ENCODE measurements around the gene TET2. TPM values are rescaled to one million over a fixed set of nuclear protein-coding genes. Genes with fewer than 3 reads are reported as not detected.

The TET2 gene
- total and polyA plus RNA-seq, 2 of the 4 experiments (the other 2 are of a cell fraction): 5.6 to 25.3 TPM

GRCh38 chr4:105327956-105328355, 181.3 kb downstream of the TET2 start:
- no peak overlapping the region for H3K18ac ChIP-seq (ENCODE audit: low read depth, low read length)
- no peak overlapping the region for H4K8ac ChIP-seq (ENCODE audit: low read depth in 2 of 2, low read length in 2 of 2)
- H3K27ac ChIP-seq (ENCODE audit: insufficient read depth, low read length): no peak overlapping the region
- H3K4me1 ChIP-seq (ENCODE audit: control insufficient read depth, insufficient read depth, low read length): no peaks in the 10 kb centered on the region
- no peak overlapping the region for H3K9ac ChIP-seq (ENCODE audit: low read depth, low read length)
- no peak overlapping the region for H3K4ac ChIP-seq (ENCODE audit: low read depth, low read length)
- H2AFZ ChIP-seq (replicated peaks; ENCODE audit: low read length, poor library complexity): no peak overlapping the region
- H3K9me3 ChIP-seq (ENCODE audit: control insufficient read depth, insufficient read depth, low read length): no peaks in the 10 kb centered on the region
- dilution Hi-C loops (cut with HindIII; ENCODE audit: low sequenced_read_pairs, unreplicated experiment): no loop called here
- H3K79me1 ChIP-seq (ENCODE audit: low read depth in 1 of 2, low read length in 2 of 2): no peaks in the 10 kb centered on the region
- no peaks in the 10 kb centered on the region for H4K20me1 ChIP-seq (ENCODE audit: insufficient read depth, low read length)
- H2AK9ac ChIP-seq (replicated peaks; ENCODE audit: low read depth, low read length, poor library complexity): no peak overlapping the region
- no peak overlapping the region for H3K23ac ChIP-seq (ENCODE audit: low read depth, low read length)
- no peaks in the 10 kb centered on the region for H3K27me3 ChIP-seq (ENCODE audit: control insufficient read depth, insufficient read depth, low read length)
- no peak overlapping the region for H3K4me3 ChIP-seq (ENCODE audit: insufficient read depth, low read depth, low read length)
- H2AK5ac ChIP-seq (ENCODE audit: low read depth, low read length): no peak overlapping the region
- ATAC-seq (ENCODE audit: low read depth) (no peak), DNase-seq (no peak)
- H2BK120ac ChIP-seq (ENCODE audit: low read depth, low read length): no peak overlapping the region
- intact Hi-C loops (cut with micrococcal nuclease): no loop called here
- H3K56ac ChIP-seq (ENCODE audit: extremely low read depth, insufficient read depth, low read length): no peak overlapping the region
- no peaks in the 10 kb centered on the region for H3K9me1 ChIP-seq (ENCODE audit: insufficient read depth, low read length)
- no peak overlapping the region for H2BK20ac ChIP-seq (ENCODE audit: low read depth, low read length)
- no peak overlapping the region for H4K5ac ChIP-seq (ENCODE audit: low read depth, low read length)
- H3K14ac ChIP-seq (replicated peaks; ENCODE audit: low read depth, low read length): no peak overlapping the region
- H2BK5ac ChIP-seq (ENCODE audit: low read depth, low read length, poor library complexity, severe bottlenecking): no peak overlapping the region
- H3K4me2 ChIP-seq (ENCODE audit: low read depth, low read length): no peak overlapping the region
- no TSS peak for BruUV-seq (replicated peaks)
- no peak overlapping the region for H4K91ac ChIP-seq (ENCODE audit: insufficient read depth, low read depth, low read length)
- ChIA-PET CTCF (no interaction called here), POLR2A (ENCODE audit: unreplicated experiment) (no interaction called here)
- no peaks in the 10 kb centered on the region for H3K36me3 ChIP-seq (ENCODE audit: control insufficient read depth, insufficient read depth, low read length)
- in situ Hi-C loops (cut with MboI; ENCODE audit: low sequenced_read_pairs): no loop called here
- no peak overlapping the region for H2BK15ac ChIP-seq (ENCODE audit: low read depth, low read length)
- no peak for TF ChIP-seq MXI1 (IDR thresholded peaks at IDR 0.05; ENCODE audit: borderline replicate concordance, low read depth, low read length)
- no peak for TF ChIP-seq MAZ (IDR thresholded peaks at IDR 0.05; ENCODE audit: borderline replicate concordance, low read depth, low read length)
- no peak for TF ChIP-seq SMC3 (IDR thresholded peaks at IDR 0.05; ENCODE audit: low read depth, low read length)
- no peak for TF ChIP-seq CHD1 (IDR thresholded peaks at IDR 0.05; ENCODE audit: low read depth, low read length)
- TF ChIP-seq RAD21 (IDR thresholded peaks at IDR 0.05; ENCODE audit: low read length): no peak
- TF ChIP-seq FOS (IDR thresholded peaks at IDR 0.05; ENCODE audit: low read depth, low read length): no peak
- TF ChIP-seq, protein P1, sequence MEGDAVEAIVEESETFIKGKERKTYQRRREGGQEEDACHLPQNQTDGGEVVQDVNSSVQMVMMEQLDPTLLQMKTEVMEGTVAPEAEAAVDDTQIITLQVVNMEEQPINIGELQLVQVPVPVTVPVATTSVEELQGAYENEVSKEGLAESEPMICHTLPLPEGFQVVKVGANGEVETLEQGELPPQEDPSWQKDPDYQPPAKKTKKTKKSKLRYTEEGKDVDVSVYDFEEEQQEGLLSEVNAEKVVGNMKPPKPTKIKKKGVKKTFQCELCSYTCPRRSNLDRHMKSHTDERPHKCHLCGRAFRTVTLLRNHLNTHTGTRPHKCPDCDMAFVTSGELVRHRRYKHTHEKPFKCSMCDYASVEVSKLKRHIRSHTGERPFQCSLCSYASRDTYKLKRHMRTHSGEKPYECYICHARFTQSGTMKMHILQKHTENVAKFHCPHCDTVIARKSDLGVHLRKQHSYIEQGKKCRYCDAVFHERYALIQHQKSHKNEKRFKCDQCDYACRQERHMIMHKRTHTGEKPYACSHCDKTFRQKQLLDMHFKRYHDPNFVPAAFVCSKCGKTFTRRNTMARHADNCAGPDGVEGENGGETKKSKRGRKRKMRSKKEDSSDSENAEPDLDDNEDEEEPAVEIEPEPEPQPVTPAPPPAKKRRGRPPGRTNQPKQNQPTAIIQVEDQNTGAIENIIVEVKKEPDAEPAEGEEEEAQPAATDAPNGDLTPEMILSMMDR (conservative IDR thresholded peaks at IDR 0.05; ENCODE audit: low read depth, low read length): no peak
- no peak for TF ChIP-seq CEBPB (IDR thresholded peaks at IDR 0.05; ENCODE audit: low read depth, low read length)
- TF ChIP-seq BHLHE40 (IDR thresholded peaks at IDR 0.05; ENCODE audit: low read depth, low read length): no peak
- no peak for TF ChIP-seq POLR2A (IDR thresholded peaks at IDR 0.05; ENCODE audit: low read depth, low read length)
- no peak for TF ChIP-seq USF2 (IDR thresholded peaks at IDR 0.05; ENCODE audit: low read depth, low read length)
- no peak for TF ChIP-seq NFE2L2 (IDR thresholded peaks at IDR 0.05; ENCODE audit: low read depth, low read length)
- TF ChIP-seq MAFK (IDR thresholded peaks at IDR 0.05; ENCODE audit: low read depth, low read length): no peak
- TF ChIP-seq RCOR1 (IDR thresholded peaks at IDR 0.05; ENCODE audit: insufficient replicate concordance, low read length): no peak
- no peak for TF ChIP-seq ELK1 (IDR thresholded peaks at IDR 0.05; ENCODE audit: borderline replicate concordance, low read depth, low read length)
- TF ChIP-seq RFX5 (IDR thresholded peaks at IDR 0.05; ENCODE audit: low read depth, low read length): no peak
